H9 (cell line): Measurements from ENCODE around the gene DHRS7C. TPM values are rescaled to one million over a fixed set of nuclear protein-coding genes. Genes with fewer than 3 reads are reported as not detected.

ENCODE experiments used
- DNase-seq: peaks from one replicate; pipeline ENCODE4 v3.0.0-alpha.2; 2017
- H2AFZ ChIP-seq: one replicate; pipeline ENCODE4 v1.6.1; 2013; ENCODE audit warnings: mild to moderate bottlenecking, low read length, control low read depth, moderate library complexity
- H2AK5ac ChIP-seq: 2 replicates; pipeline ENCODE4 v1.6.1; 2013; ENCODE audit warnings: low read length, control low read depth, mixed read lengths; ENCODE audit not compliant: insufficient read length
- H2BK120ac ChIP-seq: one replicate; pipeline ENCODE4 v1.6.1; 2013; ENCODE audit warnings: low read depth, mild to moderate bottlenecking, low read length, control low read depth, inconsistent platforms; ENCODE audit not compliant: poor library complexity, severe bottlenecking
- H2BK12ac ChIP-seq: 2 replicates; pipeline ENCODE4 v1.6.1; 2013; ENCODE audit warnings: low read length, control low read depth, mixed read lengths, low read depth; ENCODE audit not compliant: insufficient read length
- H2BK15ac ChIP-seq: 2 replicates; pipeline ENCODE4 v1.6.1; 2013; ENCODE audit warnings: low read depth, low read length, control low read depth
- H2BK20ac ChIP-seq: one replicate; pipeline ENCODE4 v1.6.1; 2013; ENCODE audit warnings: low read depth, mild to moderate bottlenecking, low read length, control low read depth, inconsistent platforms; ENCODE audit not compliant: poor library complexity, severe bottlenecking
- H2BK5ac ChIP-seq: 2 replicates; pipeline ENCODE4 v1.6.1; 2013; ENCODE audit warnings: low read length, control low read depth, mixed read lengths; ENCODE audit not compliant: insufficient read length
- H3K14ac ChIP-seq: 2 replicates; pipeline ENCODE4 v1.6.1; 2013; ENCODE audit warnings: low read length, control low read depth; ENCODE audit not compliant: insufficient read depth
- H3K18ac ChIP-seq: 2 replicates; pipeline ENCODE4 v1.6.1; 2013; ENCODE audit warnings: low read depth, mild to moderate bottlenecking, mixed read lengths, low read length, control low read depth; ENCODE audit not compliant: insufficient read length
- H3K23ac ChIP-seq: 2 replicates; pipeline ENCODE4 v1.6.1; 2013; ENCODE audit warnings: low read length, control low read depth, mixed read lengths, low read depth; ENCODE audit not compliant: insufficient read length
- H3K23me2 ChIP-seq: 2 replicates; pipeline ENCODE4 v1.6.1; 2013; ENCODE audit warnings: low read depth, mild to moderate bottlenecking, mixed read lengths, low read length, control low read depth; ENCODE audit not compliant: insufficient read length, poor library complexity, severe bottlenecking
- H3K27ac ChIP-seq: 2 replicates; pipeline ENCODE4 v1.5.1; 2013; ENCODE audit warnings: low read length, control low read depth, mixed read lengths, low read depth; ENCODE audit not compliant: insufficient read length
- H3K27me3 ChIP-seq: 2 replicates; pipeline ENCODE4 v1.6.1; 2013; ENCODE audit warnings: low read length, control low read depth, inconsistent platforms; ENCODE audit not compliant: insufficient read depth
- H3K4ac ChIP-seq: 2 replicates; pipeline ENCODE4 v1.6.1; 2013; ENCODE audit warnings: low read depth, mild to moderate bottlenecking, control low read depth, inconsistent platforms, low read length, moderate library complexity
- H3K4me1 ChIP-seq: 2 replicates; pipeline ENCODE4 v1.6.1; 2013; ENCODE audit warnings: low read length, control low read depth, inconsistent platforms; ENCODE audit not compliant: insufficient read depth
- H3K4me2 ChIP-seq: 2 replicates; pipeline ENCODE4 v1.6.1; 2013; ENCODE audit warnings: low read length, control low read depth, mixed read lengths; ENCODE audit not compliant: insufficient read length, insufficient read depth
- H3K56ac ChIP-seq: 2 replicates; pipeline ENCODE4 v1.6.1; 2013; ENCODE audit warnings: low read depth, mild to moderate bottlenecking, mixed read lengths, low read length, control low read depth; ENCODE audit not compliant: insufficient read length
- H3K79me1 ChIP-seq: 2 replicates; pipeline ENCODE4 v1.6.1; 2013; ENCODE audit warnings: low read depth, mild to moderate bottlenecking, moderate library complexity, low read length, control low read depth, inconsistent platforms; ENCODE audit not compliant: insufficient read depth, poor library complexity, severe bottlenecking
- H3K79me2 ChIP-seq: 2 replicates; pipeline ENCODE4 v1.6.1; 2013; ENCODE audit warnings: low read length, control low read depth, inconsistent platforms; ENCODE audit not compliant: insufficient read depth
- H3K9ac ChIP-seq: 2 replicates; pipeline ENCODE4 v1.6.1; 2013; ENCODE audit warnings: low read length, control low read depth, mixed read lengths; ENCODE audit not compliant: insufficient read length; ENCODE audit errors: extremely low read depth
- H3K9me3 ChIP-seq: one replicate; pipeline ENCODE4 v1.6.1; 2013; ENCODE audit warnings: low read depth, low read length, inconsistent platforms; ENCODE audit not compliant: control insufficient read depth
- H3T11ph ChIP-seq: one replicate; pipeline ENCODE4 v1.6.1; 2013; ENCODE audit warnings: mild to moderate bottlenecking, low read length, control low read depth, inconsistent platforms
- H4K20me1 ChIP-seq: one replicate; pipeline ENCODE4 v1.6.1; 2013; ENCODE audit not compliant: control insufficient read depth, insufficient read length, insufficient read depth
- H4K5ac ChIP-seq: 2 replicates; pipeline ENCODE4 v1.6.1; 2013; ENCODE audit warnings: low read depth, mild to moderate bottlenecking, mixed read lengths, low read length, control low read depth; ENCODE audit not compliant: insufficient read length
- H4K8ac ChIP-seq: replicated peaks from 2 replicates; pipeline ENCODE4 v1.6.1; 2013; ENCODE audit warnings: low read length, control low read depth, mixed read lengths, low read depth; ENCODE audit not compliant: insufficient read length
- H4K91ac ChIP-seq: 2 replicates; pipeline ENCODE4 v1.6.1; 2013; ENCODE audit warnings: low read depth, mild to moderate bottlenecking, moderate library complexity, mixed read lengths, low read length, control low read depth; ENCODE audit not compliant: insufficient read length
- H3K27ac Mint-ChIP-seq, 3 experiments: 2 replicates in 2 of 3; 3 replicates in 1 of 3; pipeline ENCODE4 v1.8.0; 2020 to 2021; ENCODE audit warnings: mixed read lengths in 3 of 3, mild to moderate bottlenecking in 1 of 3, moderate library complexity in 1 of 3
- H3K27me3 Mint-ChIP-seq: 2 replicates; pipeline ENCODE4 v1.8.0; 2021; ENCODE audit warnings: low read depth, mild to moderate bottlenecking, moderate library complexity, mixed read lengths
- H3K36me3 Mint-ChIP-seq, 3 experiments: 2 replicates in 2 of 3; 3 replicates in 1 of 3; pipeline ENCODE4 v1.8.0; 2020 to 2021; ENCODE audit warnings: low read depth in 3 of 3, mixed read lengths in 3 of 3; ENCODE audit not compliant: insufficient read depth in 1 of 3
- H3K4me1 Mint-ChIP-seq, 2 experiments: 2 replicates each; pipeline ENCODE4 v1.8.0; 2020; ENCODE audit warnings: mixed read lengths in 2 of 2
- H3K4me3 Mint-ChIP-seq, 2 experiments: 2 replicates in 1 of 2; 3 replicates in 1 of 2; pipeline ENCODE4 v1.8.0; 2020 to 2021; ENCODE audit warnings: mild to moderate bottlenecking in 2 of 2, mixed read lengths in 2 of 2, moderate library complexity in 1 of 2
- H3K9me3 Mint-ChIP-seq, 2 experiments: 2 replicates in 1 of 2; 3 replicates in 1 of 2; pipeline ENCODE4 v1.8.0; 2020; ENCODE audit warnings: mild to moderate bottlenecking in 2 of 2, mixed read lengths in 2 of 2, moderate library complexity in 1 of 2
- WGBS: extraction: QIAGEN DNeasy Blood & Tissue Kit; methylation state at CpG from one replicate; pipeline ENCODE4 v1.1.7; 2013; ENCODE audit warnings: missing lambda C conversion rate, low lambda C conversion rate, mixed read lengths; ENCODE audit not compliant: insufficient read length; ENCODE audit errors: extremely low coverage; 5-methylcytosine and 5-hydroxymethylcytosine counted together
- total RNA-seq: library from RNA; stranded (reverse); gene quantifications from 2 replicates; pipeline ENCODE4 v1.2.1, GENCODE V29; 2021
- TF ChIP-seq, protein P1 (sequence below): fragments of 200-600 bp; sonication (generic); conservative IDR thresholded peaks from 3 replicates; pipeline ENCODE4 v1.8.0; 2021; ENCODE audit warnings: antibody characterized with exemption, mild to moderate bottlenecking

The DHRS7C gene
- total RNA-seq, 1 experiment from 2014 or later: not detected

DNA sequence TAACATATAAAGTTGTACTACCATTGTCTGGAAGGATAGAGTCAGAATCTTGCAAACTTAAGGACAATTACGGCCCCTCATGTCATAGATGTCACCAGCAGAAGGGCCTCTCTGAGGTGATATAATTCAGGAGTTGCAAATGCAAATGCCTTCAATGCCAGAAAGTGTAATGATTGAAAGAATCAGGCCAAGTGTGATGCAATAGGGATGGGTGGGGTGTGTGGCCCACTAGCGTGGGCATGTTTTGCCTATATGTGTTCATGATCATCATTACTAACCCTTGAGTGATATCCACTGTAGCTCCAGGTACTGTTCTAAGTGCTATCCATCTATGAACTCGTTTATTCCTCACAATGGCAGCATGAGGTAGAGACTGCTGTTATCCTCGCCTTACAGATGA lies 1.1 kb downstream of the DHRS7C start:
- no peaks in the 10 kb centered on the region for H4K20me1 ChIP-seq
- Mint-ChIP-seq H3K36me3 (no peaks in the 10 kb centered on the region), H3K4me3 (no peak overlapping the region), H3K4me1 (peaks cover 0 to 3% of the 10 kb centered on the region in 2 experiments; a peak in 1 of 4 replicates), H3K27ac (no peak overlapping the region), H3K9me3 (no peaks in the 10 kb centered on the region), H3K27me3 (peaks cover 2% of the 10 kb centered on the region; the same call in 1 of the 2 replicates)
- no peak overlapping the region for H3K14ac ChIP-seq
- H3K27ac ChIP-seq: no peak overlapping the region
- H2BK15ac ChIP-seq: no peak overlapping the region
- H4K91ac ChIP-seq: no peak overlapping the region
- H3K79me1 ChIP-seq: no peaks in the 10 kb centered on the region
- no peak overlapping the region for H2AK5ac ChIP-seq
- no peak overlapping the region for H2BK5ac ChIP-seq
- no peaks in the 10 kb centered on the region for H3K79me2 ChIP-seq
- TF ChIP-seq, protein P1, sequence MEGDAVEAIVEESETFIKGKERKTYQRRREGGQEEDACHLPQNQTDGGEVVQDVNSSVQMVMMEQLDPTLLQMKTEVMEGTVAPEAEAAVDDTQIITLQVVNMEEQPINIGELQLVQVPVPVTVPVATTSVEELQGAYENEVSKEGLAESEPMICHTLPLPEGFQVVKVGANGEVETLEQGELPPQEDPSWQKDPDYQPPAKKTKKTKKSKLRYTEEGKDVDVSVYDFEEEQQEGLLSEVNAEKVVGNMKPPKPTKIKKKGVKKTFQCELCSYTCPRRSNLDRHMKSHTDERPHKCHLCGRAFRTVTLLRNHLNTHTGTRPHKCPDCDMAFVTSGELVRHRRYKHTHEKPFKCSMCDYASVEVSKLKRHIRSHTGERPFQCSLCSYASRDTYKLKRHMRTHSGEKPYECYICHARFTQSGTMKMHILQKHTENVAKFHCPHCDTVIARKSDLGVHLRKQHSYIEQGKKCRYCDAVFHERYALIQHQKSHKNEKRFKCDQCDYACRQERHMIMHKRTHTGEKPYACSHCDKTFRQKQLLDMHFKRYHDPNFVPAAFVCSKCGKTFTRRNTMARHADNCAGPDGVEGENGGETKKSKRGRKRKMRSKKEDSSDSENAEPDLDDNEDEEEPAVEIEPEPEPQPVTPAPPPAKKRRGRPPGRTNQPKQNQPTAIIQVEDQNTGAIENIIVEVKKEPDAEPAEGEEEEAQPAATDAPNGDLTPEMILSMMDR: no peak
- no peaks in the 10 kb centered on the region for H3K23me2 ChIP-seq
- no peak overlapping the region for H3K23ac ChIP-seq
- H2AFZ ChIP-seq: no peak overlapping the region
- no CpG with 5 or more reads among the region's 4 CpGs for WGBS
- H2BK20ac ChIP-seq: no peak overlapping the region
- H3K4ac ChIP-seq: no peak overlapping the region
- H2BK120ac ChIP-seq: no peak overlapping the region
- H3K27me3 ChIP-seq: no peaks in the 10 kb centered on the region
- no peak overlapping the region for H3K18ac ChIP-seq
- DNase-seq: no peak
- H3K56ac ChIP-seq: no peak overlapping the region
- no peak overlapping the region for H3K9ac ChIP-seq
- H3K9me3 ChIP-seq: no peaks in the 10 kb centered on the region
- no peak overlapping the region for H2BK12ac ChIP-seq
- H3T11ph ChIP-seq: no peak overlapping the region
- no peak overlapping the region for H4K5ac ChIP-seq
- no peaks in the 10 kb centered on the region for H3K4me1 ChIP-seq
- H4K8ac ChIP-seq: no peak overlapping the region
- no peak overlapping the region for H3K4me2 ChIP-seq
